Thyroid gland (tissue), 4 donors: ENCODE data around the gene INPP5D.

Source experiments
- CTCF ChIP-seq, 6 experiments: fragments of 200-600 bp in 3 of 6; fragments of 450-650 bp in 3 of 6; sonication (generic) in 3 of 6; IDR thresholded peaks; one replicate each; pipeline ENCODE4 v1.5.1; 2016 to 2019; ENCODE audit warnings: antibody characterized with exemption in 6 of 6, mild to moderate bottlenecking in 2 of 6, inconsistent platforms in 1 of 6, moderate library complexity in 1 of 6
- POLR2A ChIP-seq, 2 donors: fragments of 450-650 bp; IDR thresholded peaks; one replicate each; pipeline ENCODE4 v1.6.1; 2017; ENCODE audit warnings: antibody characterized with exemption in 2 of 2, mild to moderate bottlenecking in 2 of 2, moderate library complexity in 1 of 2

DNA sequence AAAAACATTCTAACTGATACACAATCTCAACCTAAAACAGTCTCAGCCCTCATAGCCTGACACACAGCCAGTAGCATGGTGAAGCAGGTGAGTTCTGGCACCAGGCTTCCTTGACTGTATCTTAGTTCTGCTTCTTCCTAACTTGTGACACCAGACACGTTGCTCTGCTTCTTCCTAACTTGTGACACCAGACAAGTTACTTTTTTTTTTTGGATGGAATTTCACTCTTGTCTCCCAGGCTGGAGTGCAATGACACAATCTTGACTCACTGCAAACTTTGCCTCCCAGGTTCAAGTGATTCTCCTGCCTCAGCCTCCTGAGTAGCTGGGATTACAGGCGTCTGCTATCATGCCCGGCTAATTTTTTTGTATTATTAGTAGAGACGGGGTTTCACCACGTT is 184.7 kb downstream of the INPP5D start:
- TF ChIP-seq CTCF (IDR thresholded peaks at IDR 0.05) = no peak
- TF ChIP-seq POLR2A (IDR thresholded peaks at IDR 0.05) = no peak
